K562 (cell line): ENCODE results near the gene SSH3. TPM values are rescaled to one million over a fixed set of nuclear protein-coding genes. Genes with fewer than 3 reads are reported as not detected.

Experiments
- CBX2 ChIP-seq: fragments of 200-600 bp; sonication (generic); IDR thresholded peaks from one replicate; pipeline ENCODE4 v1.6.1; 2012; ENCODE audit warnings: mild to moderate bottlenecking, low read length, inconsistent platforms; ENCODE audit not compliant: insufficient read depth, poor library complexity, severe bottlenecking
- CSDE1 ChIP-seq, 2 experiments: fragments of 450-650 bp; IDR thresholded peaks; 2 replicates each; pipeline ENCODE4 v1.6.1; 2016; ENCODE audit warnings: mild to moderate bottlenecking in 1 of 2
- HEY1 ChIP-seq: fragments of 250-450 bp; sonication (Bioruptor Pico); IDR thresholded peaks from 2 replicates; pipeline ENCODE4 v1.5.0; 2020; ENCODE audit warnings: mild to moderate bottlenecking, moderate library complexity, borderline replicate concordance
- IRF1 ChIP-seq: sonication (generic); formaldehyde crosslinking; IDR thresholded peaks from 2 replicates; pipeline ENCODE4 v1.8.0; 2022; ENCODE audit warnings: missing genetic modification reagents, mild to moderate bottlenecking, borderline replicate concordance
- IRF2 ChIP-seq: sonication (generic); formaldehyde crosslinking; IDR thresholded peaks from 2 replicates; pipeline ENCODE4 v1.8.1; 2022; ENCODE audit warnings: mild to moderate bottlenecking, missing genetic modification reagents
- LCOR ChIP-seq: sonication (generic); formaldehyde crosslinking; IDR thresholded peaks from 2 replicates; pipeline ENCODE4 v1.8.0; 2022; ENCODE audit warnings: mild to moderate bottlenecking, missing genetic modification reagents
- NCOA1 ChIP-seq: fragments of 450-650 bp; IDR thresholded peaks from 2 replicates; pipeline ENCODE4 v1.6.1; 2016; ENCODE audit warnings: low read depth
- RB1 ChIP-seq: fragments of 450-650 bp; IDR thresholded peaks from 2 replicates; pipeline ENCODE4 v1.6.1; 2017; ENCODE audit warnings: low read depth, mild to moderate bottlenecking
- RBM15 ChIP-seq: fragments of 200-400 bp; formaldehyde crosslinking; IDR thresholded peaks from 2 replicates; pipeline ENCODE4 v1.6.1; 2018; ENCODE audit warnings: mild to moderate bottlenecking, low read length, moderate library complexity; ENCODE audit not compliant: insufficient read depth
- RBM25 ChIP-seq: fragments of 200-400 bp; formaldehyde crosslinking; IDR thresholded peaks from 2 replicates; pipeline ENCODE4 v1.6.1; 2018; ENCODE audit warnings: low read length, low read depth, moderate library complexity; ENCODE audit not compliant: severe bottlenecking
- RREB1 ChIP-seq: fragments of 250-450 bp; sonication (Bioruptor Pico); IDR thresholded peaks from 2 replicates; pipeline ENCODE4 v1.4.0; 2020
- SRSF3 ChIP-seq: fragments of 200-400 bp; formaldehyde crosslinking; IDR thresholded peaks from 2 replicates; pipeline ENCODE4 v1.6.1; 2016; ENCODE audit warnings: mild to moderate bottlenecking, low read length, moderate library complexity; ENCODE audit not compliant: insufficient read depth
- WHSC1 ChIP-seq: IDR thresholded peaks from one replicate; pipeline ENCODE4 v1.6.1; 2012; ENCODE audit warnings: low read length, control low read depth, inconsistent platforms
- XRCC3 ChIP-seq: fragments of 450-650 bp; IDR thresholded peaks from 2 replicates; pipeline ENCODE4 v1.6.1; 2017; ENCODE audit warnings: mild to moderate bottlenecking, moderate library complexity
- ZBTB43 ChIP-seq: sonication (generic); formaldehyde crosslinking; IDR thresholded peaks from 2 replicates; pipeline ENCODE4 v1.8.0; 2023; ENCODE audit warnings: mild to moderate bottlenecking, missing genetic modification reagents
- ZEB2 ChIP-seq: fragments of 450-650 bp; IDR thresholded peaks from 2 replicates; pipeline ENCODE4 v1.6.1; 2016
- ZNF146 ChIP-seq: IDR thresholded peaks from one replicate; pipeline ENCODE4 v1.6.1; 2018; ENCODE audit warnings: missing compliant biosample characterization; ENCODE audit not compliant: unreplicated experiment
- ZNF280A ChIP-seq: fragments of 450-650 bp; IDR thresholded peaks from 2 replicates; pipeline ENCODE4 v1.6.1; 2018; ENCODE audit warnings: mild to moderate bottlenecking, low read depth; ENCODE audit not compliant: partially characterized antibody
- ZNF699 ChIP-seq: fragments of 250-450 bp; sonication (Bioruptor Pico); IDR thresholded peaks from 2 replicates; pipeline ENCODE4 v1.8.0; 2021; ENCODE audit warnings: mild to moderate bottlenecking, moderate library complexity; ENCODE audit not compliant: insufficient replicate concordance
- polyA plus RNA-seq, 8 experiments: library from polyadenylated mRNA; depleted of rRNA in 4 of 8; stranded (reverse) in 5 of 8; unstranded in 3 of 8; fragments of >200 nt; fragmentation: Nextera tagmentation in 2 of 8; fragmentation: Illumina TruSeq in 1 of 8; extraction: Ambion mirVana in 2 of 8; extraction: Trizol in 1 of 8; gene quantifications; 2 replicates each; pipeline versions ENCODE4 v1.2.1 to v1.2.3, GENCODE V29; 2011 to 2014; ENCODE audit warnings: inconsistent platforms in 1 of 8, missing spikeins in 1 of 8
- total RNA-seq, 7 experiments: library from RNA; depleted of rRNA in 6 of 7; stranded (reverse); fragments of >200 nt in 6 of 7; fragmentation: Illumina TruSeq in 2 of 7; extraction: Trizol in 2 of 7; gene quantifications; 2 replicates each; pipeline versions ENCODE4 v1.2.1 to v1.2.3, GENCODE V29; 2011 to 2021; ENCODE audit warnings: low replicate concordance in 1 of 7

The SSH3 gene
- total and polyA plus RNA-seq, 9 of the 15 experiments (the other 6 are each of a cell fraction or from before 2014, with no cell fraction given): 0.07 to 1.0 (median 0.24) TPM; not detected in 3

- TF ChIP-seq RB1: no peak
- TF ChIP-seq IRF2: no peak
- TF ChIP-seq ZNF146 (CRISPR knock-in tag): no peak
- TF ChIP-seq WHSC1: no peak
- no peak for TF ChIP-seq ZNF280A
- TF ChIP-seq HEY1 (CRISPR knock-in tag): peak; percentile 90; the same call in 1 of the 2 replicates
- peak; percentile 78 for TF ChIP-seq NCOA1
- no peak for TF ChIP-seq ZBTB43
- TF ChIP-seq RREB1 (CRISPR knock-in tag): no peak
- TF ChIP-seq CBX2: no peak
- TF ChIP-seq RBM15: no peak
- no peak for TF ChIP-seq XRCC3
- TF ChIP-seq ZEB2: peak; percentile 94
- no peak for TF ChIP-seq ZNF699
- TF ChIP-seq SRSF3: no peak
- TF ChIP-seq RBM25: no peak
- no peak for TF ChIP-seq CSDE1 (IDR thresholded peaks at IDR 0.05)
- no peak for TF ChIP-seq IRF1 (CRISPR knock-in tag)
- TF ChIP-seq LCOR: 0 out of 2 replicates have a peak, but pooled peaks have one; percentile 41
Observed at GRCh38 chr11:67347964-67348749, 44.8 kb downstream of the SSH3 start (continued).
